ENCODE results near the gene SPO11. TPM values are rescaled to one million over a fixed set of nuclear protein-coding genes. Genes with fewer than 3 reads are reported as not detected.

Gene SPO11
- total RNA-seq, 6 experiments from 2014 or later, result not detected

DNA sequence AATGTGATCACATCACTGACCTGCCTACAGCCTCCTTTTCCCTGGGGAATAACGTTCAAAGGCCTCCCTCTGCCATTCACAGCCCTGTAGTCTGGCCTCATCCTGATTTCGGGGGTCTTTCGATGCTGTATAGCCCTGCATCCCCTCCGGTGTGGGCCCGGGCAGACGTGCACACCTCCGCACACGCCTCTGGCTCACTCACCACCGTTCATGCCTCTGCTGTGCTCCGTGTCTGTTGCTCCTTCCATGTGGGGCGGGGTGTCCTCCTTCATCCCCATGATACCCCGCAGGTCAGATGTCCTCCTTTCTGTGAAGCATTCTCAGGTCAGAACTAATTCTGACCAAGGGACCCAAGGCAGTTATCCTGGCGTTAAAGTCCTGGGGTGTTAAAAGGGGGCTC lies 47.7 kb downstream of the SPO11 start:
- no peak for TF ChIP-seq POLR2A (IDR thresholded peaks at IDR 0.05)
- TF ChIP-seq, protein P1, sequence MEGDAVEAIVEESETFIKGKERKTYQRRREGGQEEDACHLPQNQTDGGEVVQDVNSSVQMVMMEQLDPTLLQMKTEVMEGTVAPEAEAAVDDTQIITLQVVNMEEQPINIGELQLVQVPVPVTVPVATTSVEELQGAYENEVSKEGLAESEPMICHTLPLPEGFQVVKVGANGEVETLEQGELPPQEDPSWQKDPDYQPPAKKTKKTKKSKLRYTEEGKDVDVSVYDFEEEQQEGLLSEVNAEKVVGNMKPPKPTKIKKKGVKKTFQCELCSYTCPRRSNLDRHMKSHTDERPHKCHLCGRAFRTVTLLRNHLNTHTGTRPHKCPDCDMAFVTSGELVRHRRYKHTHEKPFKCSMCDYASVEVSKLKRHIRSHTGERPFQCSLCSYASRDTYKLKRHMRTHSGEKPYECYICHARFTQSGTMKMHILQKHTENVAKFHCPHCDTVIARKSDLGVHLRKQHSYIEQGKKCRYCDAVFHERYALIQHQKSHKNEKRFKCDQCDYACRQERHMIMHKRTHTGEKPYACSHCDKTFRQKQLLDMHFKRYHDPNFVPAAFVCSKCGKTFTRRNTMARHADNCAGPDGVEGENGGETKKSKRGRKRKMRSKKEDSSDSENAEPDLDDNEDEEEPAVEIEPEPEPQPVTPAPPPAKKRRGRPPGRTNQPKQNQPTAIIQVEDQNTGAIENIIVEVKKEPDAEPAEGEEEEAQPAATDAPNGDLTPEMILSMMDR (IDR thresholded peaks at IDR 0.05), result no peak
- ATAC-seq (no peak), DNase-seq (no peak)
- intact Hi-C loops (cut with DNase I), result loop anchor here in 1 of 2 donors (5.0 kb wide), 1 partner anchor 125 kb away; no protein-coding TSS in a partner anchor
- no peak overlapping the region for H3K4me3 ChIP-seq
- no peaks in the 10 kb centered on the region for H3K9me3 ChIP-seq
- H3K4me1 ChIP-seq, result no peaks in the 10 kb centered on the region
- WGBS (ENCODE audit: insufficient coverage, low coverage, low lambda C conversion rate, missing lambda C conversion rate), result 90% methylated on average over 4 of the region's 13 CpGs
- no peaks in the 10 kb centered on the region for H3K27me3 ChIP-seq
- peaks cover 0 to 44% (median 13%) of the 10 kb centered on the region in 4 donors for H3K36me3 ChIP-seq
- no peak overlapping the region for H3K27ac ChIP-seq

DNA sequence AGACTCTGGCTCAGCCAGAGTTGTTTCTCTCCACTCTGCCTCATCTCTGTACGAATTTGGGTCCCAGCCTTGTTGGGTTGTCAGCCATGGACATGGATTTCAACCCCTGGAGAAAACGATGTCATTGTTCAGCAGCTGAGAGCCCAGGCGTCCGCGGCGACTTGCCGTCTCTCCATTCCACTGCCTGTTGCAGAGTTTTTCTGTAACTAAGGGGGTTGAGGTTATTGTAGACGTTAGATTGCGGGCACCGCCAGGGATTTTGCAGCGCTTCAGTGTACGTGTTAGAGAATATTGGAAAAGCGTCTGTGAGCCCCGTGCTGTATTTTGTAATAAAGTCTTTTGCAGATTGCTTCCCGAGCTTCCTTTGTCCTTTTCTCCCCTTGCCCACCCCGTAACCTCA lies 48.5 kb downstream of the SPO11 start:
- Histone ChIP-seq H3K9me3 (no peaks in the 10 kb centered on the region), H3K36me3 (peaks cover 0 to 42% (median 13%) of the 10 kb centered on the region in 4 donors), H3K27ac (no peak overlapping the region), H3K27me3 (no peaks in the 10 kb centered on the region), H3K4me1 (no peaks in the 10 kb centered on the region), H3K4me3 (no peak overlapping the region)
- intact Hi-C loops (cut with DNase I), result loop anchor here in 1 of 2 donors (5.0 kb wide), 1 partner anchor 124 kb away; no protein-coding TSS in a partner anchor
- TF ChIP-seq, protein P1 (IDR thresholded peaks at IDR 0.05), result no peak
- TF ChIP-seq POLR2A (IDR thresholded peaks at IDR 0.05), result no peak
- ATAC-seq (no peak), DNase-seq (no peak)
- WGBS (ENCODE audit: insufficient coverage, low coverage, low lambda C conversion rate, missing lambda C conversion rate), result 73% methylated on average over 8 of the region's 16 CpGs

DNA sequence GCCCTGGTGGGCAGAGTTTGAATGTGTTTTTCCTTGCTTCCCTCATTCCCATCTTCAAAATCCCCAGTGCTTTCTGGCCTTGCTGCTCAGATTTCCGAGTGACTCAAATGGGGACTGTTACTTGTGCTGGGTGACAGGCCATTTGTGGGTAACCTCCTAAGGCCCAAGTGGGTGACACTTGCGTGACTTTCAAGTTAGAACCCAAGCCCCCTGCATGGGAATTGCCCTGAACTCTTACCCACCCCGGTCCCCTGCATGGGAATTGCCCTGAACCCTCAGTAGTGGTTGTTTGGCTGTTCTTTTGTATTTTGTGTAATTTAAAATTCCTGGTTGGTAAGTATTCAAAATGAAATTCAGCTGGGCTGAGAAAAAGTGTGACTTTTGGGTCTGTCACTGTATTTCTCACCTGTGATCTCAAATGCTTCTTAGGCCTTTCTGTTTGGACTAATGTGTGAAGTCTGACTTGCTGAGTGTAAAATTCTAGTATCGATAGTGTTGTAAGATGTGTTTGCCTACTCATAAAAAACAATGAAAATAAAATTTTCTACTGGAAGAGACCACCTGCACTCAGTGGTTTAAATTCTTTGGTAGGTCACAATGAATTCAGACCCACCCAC lies 49.2 kb downstream of the SPO11 start:
- Histone ChIP-seq H3K27me3 (no peaks in the 10 kb centered on the region), H3K4me3 (no peak overlapping the region), H3K4me1 (no peaks in the 10 kb centered on the region), H3K9me3 (no peaks in the 10 kb centered on the region), H3K27ac (no peak overlapping the region), H3K36me3 (peaks cover 0 to 36% (median 10%) of the 10 kb centered on the region in 4 donors)
- ATAC-seq (no peak), DNase-seq (no peak)
- no peak for TF ChIP-seq POLR2A (IDR thresholded peaks at IDR 0.05)
- TF ChIP-seq, protein P1 (IDR thresholded peaks at IDR 0.05), result no peak
- intact Hi-C loops (cut with DNase I), result loop anchor here in 1 of 2 donors (5.0 kb wide), 1 partner anchor 124 kb away; no protein-coding TSS in a partner anchor
- WGBS (ENCODE audit: insufficient coverage, low coverage, low lambda C conversion rate, missing lambda C conversion rate), result 84% methylated on average over 2 of the region's 4 CpGs

DNA sequence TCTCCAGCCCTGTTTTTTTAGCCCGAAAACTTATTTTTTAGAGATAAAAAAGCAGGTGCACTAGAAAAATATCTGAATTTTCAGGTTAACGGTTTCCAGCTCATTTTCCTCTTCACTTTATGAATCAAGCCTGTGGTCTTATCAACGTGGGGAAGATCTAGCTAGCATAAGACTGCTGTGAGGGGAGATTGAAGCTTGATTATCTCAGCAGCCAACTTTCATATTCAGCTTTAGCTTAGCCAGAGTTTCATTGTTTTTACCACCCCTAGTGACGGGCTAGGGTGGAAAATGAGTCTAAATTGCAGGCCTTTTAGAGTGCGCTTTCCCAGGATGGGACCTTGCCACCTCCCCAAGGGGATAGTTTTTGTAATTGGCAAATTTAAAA lies 49.7 kb downstream of the SPO11 start:
- DNase-seq (no peak), ATAC-seq (no peak)
- WGBS (ENCODE audit: insufficient coverage, low coverage, low lambda C conversion rate, missing lambda C conversion rate), result 73% methylated on average over 5 of the region's 5 CpGs
- Histone ChIP-seq H3K36me3 (peaks cover 0 to 35% (median 8%) of the 10 kb centered on the region in 4 donors), H3K27ac (no peak overlapping the region), H3K9me3 (no peaks in the 10 kb centered on the region), H3K4me1 (no peaks in the 10 kb centered on the region), H3K4me3 (no peak overlapping the region), H3K27me3 (no peaks in the 10 kb centered on the region)
- TF ChIP-seq, protein P1 (IDR thresholded peaks at IDR 0.05), result no peak
- TF ChIP-seq POLR2A (IDR thresholded peaks at IDR 0.05), result no peak
- intact Hi-C loops (cut with DNase I), result loop anchor here in 1 of 2 donors (5.0 kb wide), 1 partner anchor 123 kb away; no protein-coding TSS in a partner anchor

Data from right lobe of liver (tissue), 6 donors.